HAP-1 (cell line): Measurements from ENCODE around the gene ZPBP2.

Experiments used
- DNase-seq, 2 experiments: peaks; one replicate each; pipeline ENCODE4 v3.0.0-alpha.2; 2016 to 2020; ENCODE audit warnings: low spot score in 2 of 2
- H3K27me3 ChIP-seq: fragments of 250-450 bp; sonication (Bioruptor Pico); 2 replicates; pipeline ENCODE4 v1.5.1; 2020; ENCODE audit warnings: low read depth, mild to moderate bottlenecking, moderate library complexity
- H3K36me3 ChIP-seq: fragments of 250-450 bp; sonication (Bioruptor Pico); replicated peaks from 2 replicates; pipeline ENCODE4 v1.5.1; 2020; ENCODE audit warnings: mild to moderate bottlenecking
- H3K4me1 ChIP-seq: fragments of 250-450 bp; sonication (Bioruptor Pico); 2 replicates; pipeline ENCODE4 v1.5.1; 2020; ENCODE audit warnings: mild to moderate bottlenecking
- H3K4me3 ChIP-seq: fragments of 250-450 bp; sonication (Bioruptor Pico); 2 replicates; pipeline ENCODE4 v1.5.1; 2020; ENCODE audit warnings: mild to moderate bottlenecking, moderate library complexity
- H3K9me3 ChIP-seq: fragments of 250-450 bp; sonication (Bioruptor Pico); 2 replicates; pipeline ENCODE4 v1.5.1; 2020; ENCODE audit warnings: mild to moderate bottlenecking, moderate library complexity
- in situ Hi-C: fragments of 300-500 bp; cut with MboI; formaldehyde crosslinking; loops from 3 replicates; pipeline ENCODE4 v1.14.3; 2020; ENCODE audit warnings: low sequenced_read_pairs, inconsistent platforms, mixed read lengths

The ZPBP2 gene

GRCh38 chr17:39867880-39868553 is at the start of gene ZPBP2:
ZPBP2 (plus strand) TSS chr17:39868202; CDS start chr17:39868355, 153 bp downstream.
- Histone ChIP-seq H3K36me3 (no peaks in the 10 kb centered on the region), H3K4me3 (no peak within 1 kb of the TSS), H3K9me3 (no peaks in the 10 kb centered on the region), H3K4me1 (no peaks in the 10 kb centered on the region), H3K27me3 (peaks cover 29% of the 10 kb centered on the region)
- DNase-seq, result no peak
- in situ Hi-C loops, result no loop called here

DNA sequence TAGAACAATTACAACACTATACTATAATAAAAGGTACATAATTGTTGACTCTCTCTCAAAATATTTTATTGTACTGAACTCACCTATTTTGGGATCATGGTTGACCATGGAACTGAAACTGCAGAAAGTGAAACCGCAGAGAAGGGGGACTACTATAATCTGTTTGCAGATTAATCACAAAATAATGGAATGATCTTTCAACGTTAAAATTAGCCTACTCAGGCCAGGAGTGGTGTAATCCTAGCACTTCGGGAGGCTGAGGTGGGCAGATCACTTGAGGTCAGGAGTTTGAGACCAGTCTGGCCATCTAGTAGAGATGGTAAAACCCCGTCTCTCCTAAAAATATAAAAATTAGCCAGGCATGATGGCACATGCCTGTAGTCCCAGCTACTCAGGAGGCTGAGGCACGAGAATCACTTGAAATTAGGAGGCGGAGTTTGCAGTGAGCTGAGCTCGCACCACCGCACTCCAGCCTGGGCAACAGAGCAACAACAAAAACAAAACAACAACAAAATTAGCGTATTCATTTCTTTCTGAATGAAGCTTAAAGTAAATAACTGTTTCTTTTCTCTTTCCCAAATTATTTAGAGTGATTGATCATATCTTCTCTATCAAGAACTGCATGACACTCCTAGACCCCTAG is 49.5 kb upstream of the ZPBP2 start:
- Histone ChIP-seq H3K9me3 (peaks cover 9% of the 10 kb centered on the region), H3K4me1 (peaks cover 11% of the 10 kb centered on the region), H3K36me3 (no peaks in the 10 kb centered on the region), H3K4me3 (no peak overlapping the region), H3K27me3 (no peaks in the 10 kb centered on the region)
- no peak for DNase-seq
- in situ Hi-C loops, result no loop called here

- Histone ChIP-seq H3K36me3 (no peaks in the 10 kb centered on the region), H3K27me3 (no peaks in the 10 kb centered on the region), H3K9me3 (peaks cover 11% of the 10 kb centered on the region), H3K4me3 (no peak overlapping the region), H3K4me1 (peaks cover 11% of the 10 kb centered on the region)
- in situ Hi-C loops, result no loop called here
- DNase-seq, result peak; percentile 80 to 89
Measured at GRCh38 chr17:39820541-39820940, 47.5 kb upstream of the ZPBP2 start.

DNA sequence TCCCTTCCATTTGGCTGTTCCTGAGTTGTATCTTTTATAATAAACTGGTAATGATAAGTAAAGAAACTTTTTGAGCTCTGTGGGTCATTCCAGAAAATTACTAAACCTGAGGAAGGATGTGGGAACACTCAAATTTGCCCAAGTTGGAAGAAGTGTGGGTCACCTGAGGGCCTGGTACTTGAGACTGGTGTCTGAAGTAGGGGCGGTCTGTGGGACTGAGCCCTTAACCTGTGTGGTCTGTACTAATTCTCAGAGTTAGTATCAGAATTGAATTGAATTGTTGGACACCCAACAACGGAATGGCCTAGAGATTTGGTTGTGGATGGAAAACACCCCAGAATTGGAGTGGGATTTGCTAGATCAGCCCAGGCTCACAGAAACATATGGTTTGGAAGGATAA is 47.0 kb upstream of the ZPBP2 start:
- H3K36me3 ChIP-seq, result no peaks in the 10 kb centered on the region
- in situ Hi-C loops, result no loop called here

DNA sequence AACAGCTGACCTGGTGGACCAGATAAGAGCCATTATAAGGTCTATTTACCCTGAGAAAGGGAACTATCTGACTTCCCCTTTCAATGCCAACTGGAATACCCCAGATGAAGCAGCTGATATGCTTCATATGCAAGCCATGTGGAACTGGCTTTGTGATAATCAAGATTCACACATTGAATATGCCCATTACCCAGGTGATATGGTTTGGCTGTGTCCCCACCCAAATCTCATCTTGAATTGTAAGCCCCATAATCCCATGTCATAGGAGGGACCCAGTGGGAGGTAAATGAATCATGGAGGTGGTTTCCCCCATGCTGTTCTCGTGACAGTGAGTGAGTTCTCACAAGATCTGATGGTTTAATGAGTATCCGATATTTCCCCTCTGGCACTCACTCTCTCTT is 46.0 kb upstream of the ZPBP2 start:
- in situ Hi-C loops, result no loop called here
- H3K4me3 ChIP-seq, result no peak overlapping the region
- DNase-seq, result no peak

More for the DNA sequence above, 47.0 kb upstream of the ZPBP2 start:
- Histone ChIP-seq H3K27me3 (no peaks in the 10 kb centered on the region), H3K9me3 (peaks cover 11% of the 10 kb centered on the region), H3K4me3 (no peak overlapping the region), H3K4me1 (peaks cover 11% of the 10 kb centered on the region)
- no peak for DNase-seq

DNA sequence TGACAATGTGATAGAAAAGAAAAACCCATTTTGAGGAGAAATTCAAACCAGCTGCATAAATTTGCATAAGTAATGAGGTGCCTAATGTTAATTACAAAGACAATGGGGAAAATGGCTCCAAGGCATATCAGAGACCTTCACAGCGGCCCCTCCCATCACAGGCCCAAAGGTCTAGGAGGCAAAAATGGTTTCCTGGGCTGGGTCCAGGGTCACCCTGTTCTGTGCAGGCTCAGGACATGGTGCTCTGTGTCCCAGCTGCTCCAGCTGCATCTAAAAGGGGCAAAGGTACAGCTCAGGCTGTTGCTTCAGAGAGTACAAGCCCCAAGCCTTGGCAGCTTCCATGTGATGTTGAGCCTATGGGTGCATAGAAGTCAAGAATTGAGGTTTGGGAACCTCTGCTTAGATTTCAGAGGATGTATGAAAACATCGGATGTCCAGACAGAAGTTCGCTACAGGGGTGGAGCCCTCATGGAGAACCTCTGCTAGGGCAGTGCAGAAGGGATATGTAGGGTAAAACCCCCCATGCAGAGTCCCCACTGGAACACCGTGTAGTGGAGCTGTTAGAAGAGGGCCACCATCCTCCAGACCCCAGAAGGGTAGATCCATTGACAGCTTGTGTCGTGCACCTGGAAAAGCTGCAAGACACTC is 44.5 kb upstream of the ZPBP2 start:
- H3K9me3 ChIP-seq, result peaks cover 11% of the 10 kb centered on the region
- DNase-seq, result no peak
- no peak overlapping the region for H3K4me3 ChIP-seq
- no peaks in the 10 kb centered on the region for H3K27me3 ChIP-seq
- in situ Hi-C loops, result no loop called here
- H3K36me3 ChIP-seq, result no peaks in the 10 kb centered on the region
- H3K4me1 ChIP-seq, result peaks cover 11% of the 10 kb centered on the region

More for the DNA sequence above, 46.0 kb upstream of the ZPBP2 start:
- peaks cover 11% of the 10 kb centered on the region for H3K9me3 ChIP-seq
- H3K4me1 ChIP-seq, result peaks cover 11% of the 10 kb centered on the region
- no peaks in the 10 kb centered on the region for H3K36me3 ChIP-seq
- no peaks in the 10 kb centered on the region for H3K27me3 ChIP-seq

- no peak overlapping the region for H3K4me3 ChIP-seq
- no peak for DNase-seq
- in situ Hi-C loops, result no loop called here
- H3K4me1 ChIP-seq, result no peaks in the 10 kb centered on the region
- H3K27me3 ChIP-seq, result no peaks in the 10 kb centered on the region
- H3K9me3 ChIP-seq, result peaks cover 11% of the 10 kb centered on the region
- no peaks in the 10 kb centered on the region for H3K36me3 ChIP-seq
Measured at GRCh38 chr17:39826334-39826733, 41.7 kb upstream of the ZPBP2 start.

DNA sequence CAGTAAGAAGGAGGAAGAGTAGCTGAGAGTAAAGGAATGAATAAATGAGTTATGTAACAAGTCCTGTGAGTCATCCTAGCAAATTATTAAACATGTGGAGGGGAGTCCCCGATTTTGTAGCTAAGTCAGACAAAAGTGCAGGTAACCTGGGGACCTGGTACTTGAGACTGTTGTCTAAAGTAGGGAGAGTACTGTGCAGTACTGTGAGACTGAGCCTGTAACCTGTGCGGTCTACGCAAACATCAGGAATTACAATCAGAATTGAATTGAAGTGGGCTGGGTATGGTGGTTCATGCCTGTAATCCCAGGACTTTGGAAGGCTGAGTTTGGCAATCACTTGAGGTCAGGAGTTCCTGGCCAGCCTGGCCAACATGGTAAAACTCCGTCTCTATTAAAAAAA is 39.6 kb upstream of the ZPBP2 start:
- Histone ChIP-seq H3K4me1 (no peaks in the 10 kb centered on the region), H3K36me3 (no peaks in the 10 kb centered on the region), H3K9me3 (peaks cover 2% of the 10 kb centered on the region), H3K4me3 (no peak overlapping the region), H3K27me3 (peaks cover 3% of the 10 kb centered on the region)
- in situ Hi-C loops, result no loop called here
- no peak for DNase-seq

DNA sequence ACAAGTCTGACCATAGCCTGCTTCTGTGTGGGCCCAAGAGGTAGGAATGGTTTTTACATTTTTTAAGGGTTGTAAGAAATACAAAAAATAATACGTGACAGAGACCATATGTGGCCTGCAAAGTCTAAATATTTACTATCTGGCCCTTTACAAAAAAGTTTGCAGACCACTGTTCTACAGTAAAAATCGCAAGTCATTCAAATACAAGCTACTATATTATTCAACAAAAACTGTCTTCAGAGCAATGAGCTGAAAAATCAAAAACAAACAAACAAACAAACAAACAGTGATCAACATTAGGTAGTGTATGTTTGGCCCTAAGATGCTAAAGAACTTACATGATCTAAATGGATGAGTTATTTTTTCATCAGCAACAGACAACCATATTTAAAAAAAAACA is 36.4 kb upstream of the ZPBP2 start:
- Histone ChIP-seq H3K27me3 (peaks cover 7% of the 10 kb centered on the region), H3K4me1 (no peaks in the 10 kb centered on the region), H3K36me3 (no peaks in the 10 kb centered on the region), H3K9me3 (no peaks in the 10 kb centered on the region), H3K4me3 (no peak overlapping the region)
- in situ Hi-C loops, result no loop called here
- no peak for DNase-seq

DNA sequence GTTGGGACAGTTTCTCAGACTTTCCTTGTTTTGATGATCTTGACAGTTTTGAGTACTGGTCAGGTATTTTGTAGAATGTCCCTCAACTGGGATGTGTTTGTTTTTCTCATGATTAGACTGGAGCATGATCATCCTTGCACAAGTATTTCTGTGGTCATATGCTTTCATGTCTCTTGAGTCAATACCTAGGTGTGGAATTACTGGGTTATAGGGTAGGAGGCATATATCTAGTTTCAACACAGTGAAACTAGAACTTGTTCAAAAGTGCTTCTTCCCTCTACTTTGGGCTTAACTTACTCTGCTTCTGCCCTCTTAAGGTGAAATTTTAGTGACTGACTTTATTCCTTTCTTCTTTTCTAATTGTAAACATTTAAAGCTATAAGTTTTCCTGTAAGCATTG is 34.0 kb upstream of the ZPBP2 start:
- DNase-seq, result no peak
- H3K4me1 ChIP-seq, result no peaks in the 10 kb centered on the region
- H3K4me3 ChIP-seq, result no peak overlapping the region
- in situ Hi-C loops, result no loop called here
- no peaks in the 10 kb centered on the region for H3K36me3 ChIP-seq
- peaks cover 7% of the 10 kb centered on the region for H3K27me3 ChIP-seq
- no peaks in the 10 kb centered on the region for H3K9me3 ChIP-seq

DNA sequence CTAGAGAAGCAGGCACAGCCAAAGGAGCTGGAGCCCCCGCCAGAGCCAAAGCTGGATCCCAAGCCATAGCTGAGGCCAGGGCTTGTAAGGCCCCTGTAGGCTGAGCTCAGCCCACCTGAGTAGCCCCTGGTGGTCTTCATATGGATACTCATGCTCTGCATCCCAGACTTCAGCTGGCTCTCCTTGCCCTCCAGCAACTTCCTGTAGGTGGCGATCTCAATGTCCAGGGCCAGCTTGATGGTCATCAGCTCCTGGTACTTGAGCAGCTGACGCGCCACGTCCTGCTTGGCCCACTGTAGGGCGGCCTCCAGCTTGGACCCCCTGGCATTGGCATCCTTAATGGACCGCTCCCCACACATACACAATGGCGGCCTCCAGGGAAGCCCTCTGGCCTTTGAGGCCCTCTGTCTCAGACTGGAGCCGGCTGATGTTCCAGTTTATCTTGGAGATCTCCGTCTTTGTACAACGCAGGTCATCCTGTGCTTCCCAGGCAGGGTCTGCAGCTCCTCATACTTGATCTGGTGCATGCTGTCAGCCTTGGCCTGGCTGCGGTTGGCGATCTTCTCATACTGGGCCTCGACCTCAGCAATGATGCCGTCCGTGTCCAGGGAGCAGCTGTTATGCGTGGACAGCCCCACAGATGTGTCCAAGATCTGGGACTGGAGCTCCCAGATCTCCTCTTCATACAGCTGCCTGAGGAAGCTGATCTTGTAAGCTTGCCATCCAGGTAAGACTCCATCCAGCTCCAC is 32.8 kb upstream of the ZPBP2 start:
- no peaks in the 10 kb centered on the region for H3K36me3 ChIP-seq
- H3K4me1 ChIP-seq, result no peaks in the 10 kb centered on the region
- no peak for DNase-seq
- H3K27me3 ChIP-seq, result peaks cover 7% of the 10 kb centered on the region
- H3K9me3 ChIP-seq, result no peaks in the 10 kb centered on the region
- H3K4me3 ChIP-seq, result no peak overlapping the region
- in situ Hi-C loops, result no loop called here

- no peaks in the 10 kb centered on the region for H3K36me3 ChIP-seq
- H3K4me1 ChIP-seq, result no peaks in the 10 kb centered on the region
- no peak overlapping the region for H3K4me3 ChIP-seq
- H3K27me3 ChIP-seq, result peaks cover 7% of the 10 kb centered on the region
- DNase-seq, result no peak
- in situ Hi-C loops, result no loop called here
- no peaks in the 10 kb centered on the region for H3K9me3 ChIP-seq
Measured at GRCh38 chr17:39836117-39836516, 31.9 kb upstream of the ZPBP2 start.

DNA sequence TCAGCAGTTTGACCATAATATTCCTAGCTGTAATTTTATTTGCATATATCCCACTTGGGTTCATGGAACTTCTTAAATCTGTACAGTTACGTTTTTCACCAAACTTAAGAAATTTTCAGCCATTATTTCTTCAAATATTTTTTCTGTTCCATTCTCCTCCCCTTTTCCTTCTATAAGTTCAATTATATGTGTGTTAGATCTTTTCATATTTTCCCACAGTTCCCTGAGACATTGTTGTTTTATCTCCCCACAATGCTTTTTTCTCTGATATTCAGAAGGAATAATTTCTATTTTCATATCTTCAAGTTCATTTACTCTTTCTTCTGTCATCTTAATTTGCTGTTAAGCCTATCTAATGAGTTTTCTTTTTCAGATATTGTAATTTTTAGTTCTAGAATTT is 29.9 kb upstream of the ZPBP2 start:
- DNase-seq, result no peak
- Histone ChIP-seq H3K27me3 (peaks cover 11% of the 10 kb centered on the region), H3K4me1 (no peaks in the 10 kb centered on the region), H3K4me3 (no peak overlapping the region), H3K9me3 (no peaks in the 10 kb centered on the region), H3K36me3 (no peaks in the 10 kb centered on the region)
- in situ Hi-C loops, result no loop called here

GRCh38 chr17:39838784-39839183 is 29.2 kb upstream of the ZPBP2 start:
- Histone ChIP-seq H3K27me3 (0 out of 2 replicates have a peak, but pooled peaks cover 5% of the 10 kb centered on the region), H3K4me3 (no peak overlapping the region), H3K4me1 (no peaks in the 10 kb centered on the region), H3K36me3 (no peaks in the 10 kb centered on the region), H3K9me3 (no peaks in the 10 kb centered on the region)
- in situ Hi-C loops, result no loop called here
- DNase-seq, result no peak
